Measurements from ENCODE around the gene GJA9. TPM values are rescaled to one million over a fixed set of nuclear protein-coding genes. Genes with fewer than 3 reads are reported as not detected.

Gene GJA9
- polyA plus RNA-seq, 4 donors: 0.31 TPM; not detected in 3

DNA sequence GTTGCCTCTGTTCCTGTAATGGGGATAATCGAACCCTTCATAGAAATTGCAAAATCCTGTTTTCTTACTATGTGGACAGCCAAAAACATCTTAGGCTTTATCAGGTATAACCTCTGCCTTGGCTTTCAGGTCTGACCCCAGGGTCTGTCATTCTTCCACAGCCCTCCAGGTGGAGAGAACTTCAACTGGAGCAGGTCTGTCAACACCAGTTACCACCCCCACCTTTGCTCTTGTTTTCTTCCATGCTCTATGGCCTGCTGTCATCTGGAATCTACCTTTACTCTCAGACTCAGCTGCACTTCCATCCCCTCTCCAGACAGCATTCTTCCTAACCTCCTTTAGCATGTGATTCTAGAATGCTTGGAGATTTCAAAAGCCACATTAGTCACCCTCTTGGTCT, 10.4 kb upstream of the GJA9 start:
- WGBS, 3 donors: 88 to 96% (median 96%) methylated on average over 1 of the region's 1 CpG
- no peak overlapping the region for H3K27ac ChIP-seq (ENCODE audit: low read depth in 1 of 3, low read length in 2 of 3)
- DNase-seq: no peak
- no peaks in the 10 kb centered on the region for H3K36me3 ChIP-seq (ENCODE audit: control insufficient read depth in 3 of 3, insufficient read depth in 2 of 3, low read depth in 1 of 3, low read length in 3 of 3)
- no peaks in the 10 kb centered on the region for H3K9me3 ChIP-seq (ENCODE audit: control insufficient read depth in 2 of 2, insufficient read depth in 1 of 2, low read depth in 1 of 2, low read length in 1 of 2)
- H3K4me1 ChIP-seq (ENCODE audit: control insufficient read depth in 3 of 3, insufficient read depth in 2 of 3, low read depth in 1 of 3, low read length in 2 of 3): no peaks in the 10 kb centered on the region
- no peak overlapping the region for H3K4me3 ChIP-seq (ENCODE audit: low read depth in 1 of 3, low read length in 3 of 3)
- FAIRE-seq: no peak
- no peaks in the 10 kb centered on the region for H3K27me3 ChIP-seq (ENCODE audit: control insufficient read depth in 3 of 3, insufficient read depth in 3 of 3, low read length in 3 of 3)

DNA sequence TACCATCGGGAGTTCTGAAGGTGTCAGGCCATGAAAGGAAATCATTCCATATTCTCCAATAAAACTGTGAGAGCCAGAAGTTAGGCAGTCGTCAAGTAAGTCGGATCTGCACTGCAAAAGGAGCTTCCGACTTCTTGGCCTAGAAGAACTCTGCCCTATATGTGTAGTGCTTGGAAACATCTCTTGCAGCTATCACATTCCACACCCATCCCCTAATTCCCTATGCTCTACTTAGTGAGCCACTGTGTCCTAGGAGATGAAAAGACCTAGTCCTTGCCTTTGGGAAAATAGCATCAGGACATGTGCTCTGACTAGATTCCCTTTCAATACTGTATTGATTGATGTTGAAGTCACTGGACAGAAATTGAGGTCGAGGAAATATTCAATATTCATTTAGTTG, 8.2 kb upstream of the GJA9 start:
- 67 to 81% (median 73%) methylated on average over 5 of the region's 5 CpGs for WGBS, 3 donors
- H3K27ac ChIP-seq (ENCODE audit: low read depth in 1 of 3, low read length in 2 of 3): no peak overlapping the region
- DNase-seq: no peak
- H3K27me3 ChIP-seq (ENCODE audit: control insufficient read depth in 3 of 3, insufficient read depth in 3 of 3, low read length in 3 of 3): no peaks in the 10 kb centered on the region
- FAIRE-seq: no peak
- no peak overlapping the region for H3K4me3 ChIP-seq (ENCODE audit: low read depth in 1 of 3, low read length in 3 of 3)
- no peaks in the 10 kb centered on the region for H3K4me1 ChIP-seq (ENCODE audit: control insufficient read depth in 3 of 3, insufficient read depth in 2 of 3, low read depth in 1 of 3, low read length in 2 of 3)
- H3K9me3 ChIP-seq (ENCODE audit: control insufficient read depth in 2 of 2, insufficient read depth in 1 of 2, low read depth in 1 of 2, low read length in 1 of 2): no peaks in the 10 kb centered on the region
- H3K36me3 ChIP-seq (ENCODE audit: control insufficient read depth in 3 of 3, insufficient read depth in 2 of 3, low read depth in 1 of 3, low read length in 3 of 3): no peaks in the 10 kb centered on the region

- no peak for FAIRE-seq
- no peaks in the 10 kb centered on the region for H3K4me1 ChIP-seq (ENCODE audit: control insufficient read depth in 3 of 3, insufficient read depth in 2 of 3, low read depth in 1 of 3, low read length in 2 of 3)
- H3K27me3 ChIP-seq (ENCODE audit: control insufficient read depth in 3 of 3, insufficient read depth in 3 of 3, low read length in 3 of 3): no peaks in the 10 kb centered on the region
- no peaks in the 10 kb centered on the region for H3K9me3 ChIP-seq (ENCODE audit: control insufficient read depth in 2 of 2, insufficient read depth in 1 of 2, low read depth in 1 of 2, low read length in 1 of 2)
- H3K36me3 ChIP-seq (ENCODE audit: control insufficient read depth in 3 of 3, insufficient read depth in 2 of 3, low read depth in 1 of 3, low read length in 3 of 3): no peaks in the 10 kb centered on the region
- DNase-seq: no peak
- no peak overlapping the region for H3K27ac ChIP-seq (ENCODE audit: low read depth in 1 of 3, low read length in 2 of 3)
- no peak overlapping the region for H3K4me3 ChIP-seq (ENCODE audit: low read depth in 1 of 3, low read length in 3 of 3)
- 83 to 89% (median 86%) methylated on average over 9 of the region's 9 CpGs for WGBS, 3 donors
These were observed 7.3 kb upstream of the GJA9 start for GRCh38 chr1:38888423-38889333.

GRCh38 chr1:38885092-38885491, 3.7 kb upstream of the GJA9 start:
- Histone ChIP-seq H3K4me3 (ENCODE audit: low read depth in 1 of 3, low read length in 3 of 3) (no peak overlapping the region), H3K9me3 (ENCODE audit: control insufficient read depth in 2 of 2, insufficient read depth in 1 of 2, low read depth in 1 of 2, low read length in 1 of 2) (no peaks in the 10 kb centered on the region), H3K36me3 (ENCODE audit: control insufficient read depth in 3 of 3, insufficient read depth in 2 of 3, low read depth in 1 of 3, low read length in 3 of 3) (no peaks in the 10 kb centered on the region), H3K27ac (ENCODE audit: low read depth in 1 of 3, low read length in 2 of 3) (no peak overlapping the region), H3K4me1 (ENCODE audit: control insufficient read depth in 3 of 3, insufficient read depth in 2 of 3, low read depth in 1 of 3, low read length in 2 of 3) (no peaks in the 10 kb centered on the region), H3K27me3 (ENCODE audit: control insufficient read depth in 3 of 3, insufficient read depth in 3 of 3, low read length in 3 of 3) (no peaks in the 10 kb centered on the region)
- DNase-seq (no peak), FAIRE-seq (no peak)
- 92 to 93% (median 92%) methylated on average over 2 of the region's 2 CpGs for WGBS, 3 donors

GRCh38 chr1:38875811-38876210, 5.6 kb downstream of the GJA9 start:
- Histone ChIP-seq H3K27ac (ENCODE audit: low read depth in 1 of 3, low read length in 2 of 3) (no peak overlapping the region), H3K4me1 (ENCODE audit: control insufficient read depth in 3 of 3, insufficient read depth in 2 of 3, low read depth in 1 of 3, low read length in 2 of 3) (peaks cover 0 to 9% (median 6%) of the 10 kb centered on the region in 3 donors), H3K36me3 (ENCODE audit: control insufficient read depth in 3 of 3, insufficient read depth in 2 of 3, low read depth in 1 of 3, low read length in 3 of 3) (no peaks in the 10 kb centered on the region), H3K4me3 (ENCODE audit: low read depth in 1 of 3, low read length in 3 of 3) (no peak overlapping the region), H3K9me3 (ENCODE audit: control insufficient read depth in 2 of 2, insufficient read depth in 1 of 2, low read depth in 1 of 2, low read length in 1 of 2) (no peaks in the 10 kb centered on the region), H3K27me3 (ENCODE audit: control insufficient read depth in 3 of 3, insufficient read depth in 3 of 3, low read length in 3 of 3) (no peaks in the 10 kb centered on the region)
- FAIRE-seq (no peak), DNase-seq (no peak)
- WGBS, 3 donors: 80 to 98% (median 85%) methylated on average over 2 of the region's 2 CpGs

GRCh38 chr1:38873027-38873969, 8.1 kb downstream of the GJA9 start, which contains the start of gene MYCBP:
Gene MYCBP (minus strand): TSS chr1:38873348. CDS start chr1:38873305, 43 bp downstream.
- FAIRE-seq: no peak
- 0 to 1% (median 0%) methylated on average over 43 to 69 of the region's 69 CpGs for WGBS, 3 donors

GRCh38 chr1:38872401-38873026, 8.9 kb downstream of the GJA9 start:
- no peaks in the 10 kb centered on the region for H3K36me3 ChIP-seq (ENCODE audit: control insufficient read depth in 3 of 3, insufficient read depth in 2 of 3, low read depth in 1 of 3, low read length in 3 of 3)
- peak; percentile 27 to 36 for DNase-seq
- WGBS, 3 donors: 1 to 3% (median 1%) methylated on average over 25 of the region's 25 CpGs
- H3K27me3 ChIP-seq (ENCODE audit: control insufficient read depth in 3 of 3, insufficient read depth in 3 of 3, low read length in 3 of 3): no peaks in the 10 kb centered on the region
- FAIRE-seq: no peak
- peak overlapping the region; percentile 26 to 56 (median 28) for H3K27ac ChIP-seq (ENCODE audit: low read depth in 1 of 3, low read length in 2 of 3)
- H3K9me3 ChIP-seq (ENCODE audit: control insufficient read depth in 2 of 2, insufficient read depth in 1 of 2, low read depth in 1 of 2, low read length in 1 of 2): no peaks in the 10 kb centered on the region
- peak overlapping the region; percentile 60 to 93 (median 67) for H3K4me3 ChIP-seq (ENCODE audit: low read depth in 1 of 3, low read length in 3 of 3)
- H3K4me1 ChIP-seq (ENCODE audit: control insufficient read depth in 3 of 3, insufficient read depth in 2 of 3, low read depth in 1 of 3, low read length in 2 of 3): peaks cover 0 to 9% (median 6%) of the 10 kb centered on the region in 3 donors

More at GRCh38 chr1:38873027-38873969, 8.1 kb downstream of the GJA9 start, which contains the start of gene MYCBP:
- Histone ChIP-seq H3K27me3 (ENCODE audit: control insufficient read depth in 3 of 3, insufficient read depth in 3 of 3, low read length in 3 of 3) (no peaks in the 10 kb centered on the region), H3K36me3 (ENCODE audit: control insufficient read depth in 3 of 3, insufficient read depth in 2 of 3, low read depth in 1 of 3, low read length in 3 of 3) (no peaks in the 10 kb centered on the region), H3K4me1 (ENCODE audit: control insufficient read depth in 3 of 3, insufficient read depth in 2 of 3, low read depth in 1 of 3, low read length in 2 of 3) (peaks cover 0 to 9% (median 6%) of the 10 kb centered on the region in 3 donors), H3K4me3 (ENCODE audit: low read depth in 1 of 3, low read length in 3 of 3) (peak within 1 kb of the TSS; percentile 60 to 93 (median 67)), H3K9me3 (ENCODE audit: control insufficient read depth in 2 of 2, insufficient read depth in 1 of 2, low read depth in 1 of 2, low read length in 1 of 2) (no peaks in the 10 kb centered on the region), H3K27ac (ENCODE audit: low read depth in 1 of 3, low read length in 2 of 3) (peak within 1 kb of the TSS; percentile 56 to 68 (median 63))
- DNase-seq: peak; percentile 96 to 98

- 93 to 94% (median 94%) methylated on average over 8 of the region's 8 CpGs for WGBS, 3 donors
- Histone ChIP-seq H3K4me3 (ENCODE audit: low read depth in 1 of 3, low read length in 3 of 3) (no peak overlapping the region), H3K27me3 (ENCODE audit: control insufficient read depth in 3 of 3, insufficient read depth in 3 of 3, low read length in 3 of 3) (no peaks in the 10 kb centered on the region), H3K9me3 (ENCODE audit: control insufficient read depth in 2 of 2, insufficient read depth in 1 of 2, low read depth in 1 of 2, low read length in 1 of 2) (no peaks in the 10 kb centered on the region), H3K36me3 (ENCODE audit: control insufficient read depth in 3 of 3, insufficient read depth in 2 of 3, low read depth in 1 of 3, low read length in 3 of 3) (peaks cover 0 to 4% (median 0%) of the 10 kb centered on the region in 3 donors), H3K27ac (ENCODE audit: low read depth in 1 of 3, low read length in 2 of 3) (no peak overlapping the region), H3K4me1 (ENCODE audit: control insufficient read depth in 3 of 3, insufficient read depth in 2 of 3, low read depth in 1 of 3, low read length in 2 of 3) (peaks cover 0 to 9% (median 6%) of the 10 kb centered on the region in 3 donors)
- DNase-seq (no peak), FAIRE-seq (no peak)
These were observed 10.4 kb downstream of the GJA9 start for GRCh38 chr1:38870996-38871395.
